ENCODE data around the gene HERC2. TPM values are rescaled to one million over a fixed set of nuclear protein-coding genes. Genes with fewer than 3 reads are reported as not detected.

The HERC2 gene
- polyA plus RNA-seq, 1 of the 3 experiments (the other 2 are of a cell fraction), result 22.3 TPM

DNA sequence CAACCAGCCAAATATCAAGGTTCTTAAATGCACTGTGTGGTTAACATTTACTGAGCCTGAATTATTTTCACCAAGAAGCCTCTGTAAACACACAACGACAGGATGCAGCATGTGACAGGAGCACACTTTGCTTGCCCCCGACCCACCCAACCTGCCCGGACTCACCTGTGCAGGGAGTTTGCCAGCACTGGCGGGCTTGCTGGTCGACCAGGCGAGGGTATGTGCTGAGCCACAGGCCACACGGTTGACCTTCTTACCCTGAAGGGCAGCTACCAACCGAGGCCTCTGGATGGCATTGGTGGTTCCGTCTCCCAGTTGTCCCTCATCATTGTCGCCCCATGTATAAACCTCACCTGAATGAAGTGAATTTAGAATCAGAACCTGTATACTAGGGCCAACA, 197.1 kb downstream of the HERC2 start:
- no peaks in the 10 kb centered on the region; a peak in 1 of 4 replicates for H3K4me1 ChIP-seq (ENCODE audit: control insufficient read depth in 1 of 2, insufficient read depth in 2 of 2, low read depth in 1 of 2, low read length in 1 of 2)
- no peaks in the 10 kb centered on the region for H3K9me3 ChIP-seq
- WGBS (ENCODE audit: low lambda C conversion rate), result 92% methylated on average over 10 of the region's 10 CpGs
- H2AFZ ChIP-seq (ENCODE audit: low read depth), result no peak overlapping the region
- H3K9ac ChIP-seq, result no peak overlapping the region
- no peaks in the 10 kb centered on the region for H3K27me3 ChIP-seq (ENCODE audit: insufficient read depth)
- ChIA-PET POLR2A (no interaction called here), CTCF (interaction anchor here (1.1 to 4.0 kb wide), 8 partner anchors 8 to 1237 kb away, joined by 3 to 44 read pairs (median 17); partner anchors contain the start of gene OCA2)
- no peak overlapping the region for H3K4me2 ChIP-seq
- H3K36me3 ChIP-seq (replicated peaks in 1 of 2; ENCODE audit: control insufficient read depth in 1 of 2, insufficient read depth in 2 of 2, low read length in 1 of 2), result peaks cover 18 to 39% of the 10 kb centered on the region in 2 experiments
- no peaks in the 10 kb centered on the region for H4K20me1 ChIP-seq (ENCODE audit: insufficient read depth)
- no peak overlapping the region for H3K27ac ChIP-seq (ENCODE audit: low read depth in 2 of 2, low read length in 1 of 2)
- no peak for DNase-seq
- H3K9me2 ChIP-seq, result no peaks in the 10 kb centered on the region
- H3K79me2 ChIP-seq (ENCODE audit: insufficient read depth), result no peaks in the 10 kb centered on the region
- no peaks in the 10 kb centered on the region for H3F3A ChIP-seq (replicated peaks; ENCODE audit: insufficient read depth)
- TF ChIP-seq, protein P1, sequence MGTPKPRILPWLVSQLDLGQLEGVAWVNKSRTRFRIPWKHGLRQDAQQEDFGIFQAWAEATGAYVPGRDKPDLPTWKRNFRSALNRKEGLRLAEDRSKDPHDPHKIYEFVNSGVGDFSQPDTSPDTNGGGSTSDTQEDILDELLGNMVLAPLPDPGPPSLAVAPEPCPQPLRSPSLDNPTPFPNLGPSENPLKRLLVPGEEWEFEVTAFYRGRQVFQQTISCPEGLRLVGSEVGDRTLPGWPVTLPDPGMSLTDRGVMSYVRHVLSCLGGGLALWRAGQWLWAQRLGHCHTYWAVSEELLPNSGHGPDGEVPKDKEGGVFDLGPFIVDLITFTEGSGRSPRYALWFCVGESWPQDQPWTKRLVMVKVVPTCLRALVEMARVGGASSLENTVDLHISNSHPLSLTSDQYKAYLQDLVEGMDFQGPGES (IDR thresholded peaks at IDR 0.05; ENCODE audit: low read depth, low read length), result no peak
- no peak for TF ChIP-seq SIN3A (IDR thresholded peaks at IDR 0.05; ENCODE audit: borderline replicate concordance, low read depth, low read length)
- no peak for TF ChIP-seq ZBTB33 (IDR thresholded peaks at IDR 0.05; ENCODE audit: borderline replicate concordance, low read depth)
- no peak for TF ChIP-seq RXRA (IDR thresholded peaks at IDR 0.05; ENCODE audit: borderline replicate concordance, low read depth)
- TF ChIP-seq EZH2phosphoT487 (IDR thresholded peaks at IDR 0.05; ENCODE audit: borderline replicate concordance, low read depth), result no peak
- no peak for TF ChIP-seq USF1 (IDR thresholded peaks at IDR 0.05; ENCODE audit: borderline replicate concordance, low read depth)
- TF ChIP-seq TCF12 (IDR thresholded peaks at IDR 0.05), result no peak
- TF ChIP-seq GATA2 (CRISPR knock-in tag; IDR thresholded peaks at IDR 0.05), result no peak
- no peak for TF ChIP-seq ELF1 (IDR thresholded peaks at IDR 0.05)
- TF ChIP-seq RAD21 (IDR thresholded peaks at IDR 0.05; ENCODE audit: low read length), result no peak
- TF ChIP-seq, protein P2, sequence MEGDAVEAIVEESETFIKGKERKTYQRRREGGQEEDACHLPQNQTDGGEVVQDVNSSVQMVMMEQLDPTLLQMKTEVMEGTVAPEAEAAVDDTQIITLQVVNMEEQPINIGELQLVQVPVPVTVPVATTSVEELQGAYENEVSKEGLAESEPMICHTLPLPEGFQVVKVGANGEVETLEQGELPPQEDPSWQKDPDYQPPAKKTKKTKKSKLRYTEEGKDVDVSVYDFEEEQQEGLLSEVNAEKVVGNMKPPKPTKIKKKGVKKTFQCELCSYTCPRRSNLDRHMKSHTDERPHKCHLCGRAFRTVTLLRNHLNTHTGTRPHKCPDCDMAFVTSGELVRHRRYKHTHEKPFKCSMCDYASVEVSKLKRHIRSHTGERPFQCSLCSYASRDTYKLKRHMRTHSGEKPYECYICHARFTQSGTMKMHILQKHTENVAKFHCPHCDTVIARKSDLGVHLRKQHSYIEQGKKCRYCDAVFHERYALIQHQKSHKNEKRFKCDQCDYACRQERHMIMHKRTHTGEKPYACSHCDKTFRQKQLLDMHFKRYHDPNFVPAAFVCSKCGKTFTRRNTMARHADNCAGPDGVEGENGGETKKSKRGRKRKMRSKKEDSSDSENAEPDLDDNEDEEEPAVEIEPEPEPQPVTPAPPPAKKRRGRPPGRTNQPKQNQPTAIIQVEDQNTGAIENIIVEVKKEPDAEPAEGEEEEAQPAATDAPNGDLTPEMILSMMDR (IDR thresholded peaks at IDR 0.05), result no peak
- TF ChIP-seq, protein P3, sequence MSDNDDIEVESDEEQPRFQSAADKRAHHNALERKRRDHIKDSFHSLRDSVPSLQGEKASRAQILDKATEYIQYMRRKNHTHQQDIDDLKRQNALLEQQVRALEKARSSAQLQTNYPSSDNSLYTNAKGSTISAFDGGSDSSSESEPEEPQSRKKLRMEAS (IDR thresholded peaks at IDR 0.05; ENCODE audit: low read depth), result no peak
- H3K4me3 ChIP-seq (ENCODE audit: low read depth in 2 of 2, low read length in 1 of 2), result no peak overlapping the region

Data from SK-N-SH (cell line).